ENCODE data around the gene PRKAR1B. TPM values are rescaled to one million over a fixed set of nuclear protein-coding genes. Genes with fewer than 3 reads are reported as not detected.

PRKAR1B gene
- total and polyA plus RNA-seq, 10 of the 15 experiments (the other 5 are each of a cell fraction or from before 2014, with no cell fraction given), result 1.4 to 45.6 (median 19.3) TPM

GRCh38 chr7:541661-542060 lies 185.4 kb downstream of the PRKAR1B start:
- intact Hi-C loops (cut with micrococcal nuclease; ENCODE audit: unreplicated experiment) (no loop called here), in situ Hi-C loops (cut with MboI) (no loop called here)
- no peaks in the 10 kb centered on the region for H3K79me2 ChIP-seq (ENCODE audit: control insufficient read depth, insufficient read depth, low read length)
- RAD21 ChIA-PET (ENCODE audit: unreplicated experiment), result no interaction called here
- no peak for FAIRE-seq
- H3K27me3 ChIP-seq (replicated peaks in 1 of 2; ENCODE audit: control insufficient read depth in 2 of 2, insufficient read depth in 2 of 2, low read length in 1 of 2), result no peaks in the 10 kb centered on the region
- H3K9ac ChIP-seq (ENCODE audit: control insufficient read depth, insufficient read depth, low read length), result no peak overlapping the region
- H4K20me1 ChIP-seq (ENCODE audit: control insufficient read depth, insufficient read depth), result no peaks in the 10 kb centered on the region
- SMC1A ChIA-PET (ENCODE audit: uncharacterized antibody, unreplicated experiment), result no interaction called here
- POLR2A ChIA-PET, result no interaction called here
- no peak overlapping the region for H2AFZ ChIP-seq (ENCODE audit: control insufficient read depth, low read depth, low read length)
- DNase-seq (ENCODE audit: low read depth, low spot score), result no peak
- CTCF ChIA-PET, result no interaction called here
- WGBS (ENCODE audit: insufficient coverage, insufficient replicate concordance, low lambda C conversion rate, missing lambda C conversion rate), result 73% methylated on average over 17 of the region's 17 CpGs
- no peak for TF ChIP-seq LARP7 (IDR thresholded peaks at IDR 0.05)
- TF ChIP-seq ZNF217 (IDR thresholded peaks at IDR 0.05), result no peak
- no peak for TF ChIP-seq CREB1 (IDR thresholded peaks at IDR 0.05; ENCODE audit: low read depth)
- TF ChIP-seq MEF2B (IDR thresholded peaks at IDR 0.05; ENCODE audit: partially characterized antibody, poor library complexity, severe bottlenecking), result no peak
- TF ChIP-seq NFIC (IDR thresholded peaks at IDR 0.05; ENCODE audit: low read depth, low read length), result no peak
- no peak for TF ChIP-seq MLLT1 (IDR thresholded peaks at IDR 0.05)
- TF ChIP-seq BACH1 (IDR thresholded peaks at IDR 0.05; ENCODE audit: borderline replicate concordance), result no peak
- no peak for TF ChIP-seq RAD51 (IDR thresholded peaks at IDR 0.05)
- no peak for TF ChIP-seq RFX5 (IDR thresholded peaks at IDR 0.05; ENCODE audit: low read depth, low read length)
- no peak for TF ChIP-seq EGR1 (IDR thresholded peaks at IDR 0.05; ENCODE audit: borderline replicate concordance in 1 of 2, low read depth in 2 of 2, low read length in 2 of 2)
- TF ChIP-seq EZH2 (IDR thresholded peaks at IDR 0.05; ENCODE audit: borderline replicate concordance, control insufficient read depth, low read depth, low read length), result no peak
- no peak for TF ChIP-seq USF1 (IDR thresholded peaks at IDR 0.05; ENCODE audit: borderline replicate concordance, extremely low read length, insufficient read depth, low read depth, low read length)
- no peak for TF ChIP-seq BMI1 (IDR thresholded peaks at IDR 0.05; ENCODE audit: borderline replicate concordance)
- TF ChIP-seq MYB (IDR thresholded peaks at IDR 0.05; ENCODE audit: borderline replicate concordance, low read depth, low read length), result no peak
- TF ChIP-seq IRF3 (IDR thresholded peaks at IDR 0.05), result no peak
- TF ChIP-seq ASH2L (IDR thresholded peaks at IDR 0.05; ENCODE audit: borderline replicate concordance, low read depth), result no peak
- TF ChIP-seq TCF3 (IDR thresholded peaks at IDR 0.05; ENCODE audit: borderline replicate concordance, insufficient read depth, low read depth, low read length), result no peak
- TF ChIP-seq NFYB (IDR thresholded peaks at IDR 0.05; ENCODE audit: insufficient read depth, low read depth, low read length), result no peak
- no peak for TF ChIP-seq E2F4 (IDR thresholded peaks at IDR 0.05; ENCODE audit: low read depth, low read length)
- no peaks in the 10 kb centered on the region for H3K4me1 ChIP-seq (ENCODE audit: control insufficient read depth, insufficient read depth, low read length)
- H3K4me2 ChIP-seq (ENCODE audit: control insufficient read depth, insufficient read depth), result no peak overlapping the region
- H3K36me3 ChIP-seq (ENCODE audit: control insufficient read depth in 2 of 2, insufficient read depth in 2 of 2, low read length in 1 of 2), result no peaks in the 10 kb centered on the region
- H3K27ac ChIP-seq (ENCODE audit: control insufficient read depth, insufficient read depth), result no peak overlapping the region
- ATAC-seq, result no peak
- H3K9me3 ChIP-seq (replicated peaks; ENCODE audit: control insufficient read depth, insufficient read depth, low read length), result no peaks in the 10 kb centered on the region; the same call in 2 of the 3 replicates
- no TSS peak for BruUV-seq (replicated peaks)
- H3K4me3 ChIP-seq, result no peak overlapping the region

All from GM12878 (cell line).